Measurements from ENCODE around the gene SFMBT1.

Gene SFMBT1

GRCh38 chr3:53082736-53083135, 36.9 kb upstream of the SFMBT1 start:
- TF ChIP-seq SIN3A (IDR thresholded peaks at IDR 0.05; ENCODE audit: borderline replicate concordance, insufficient read depth, low read length) (no peak), REST (IDR thresholded peaks at IDR 0.05; ENCODE audit: insufficient read depth in 1 of 2, low read depth in 2 of 2, low read length in 2 of 2) (no peak), POLR2AphosphoS5 (IDR thresholded peaks at IDR 0.05; ENCODE audit: low read depth, low read length) (no peak), TAF1 (IDR thresholded peaks at IDR 0.05; ENCODE audit: borderline replicate concordance, insufficient read depth, low read length) (no peak), FOXP2 (optimal IDR thresholded peaks at IDR 0.05; ENCODE audit: borderline replicate concordance, extremely low read depth, extremely low read length, insufficient read depth) (no peak)

- TF ChIP-seq REST (IDR thresholded peaks at IDR 0.05; ENCODE audit: insufficient read depth in 1 of 2, low read depth in 2 of 2, low read length in 2 of 2) (no peak), TAF1 (IDR thresholded peaks at IDR 0.05; ENCODE audit: borderline replicate concordance, insufficient read depth, low read length) (no peak), FOXP2 (optimal IDR thresholded peaks at IDR 0.05; ENCODE audit: borderline replicate concordance, extremely low read depth, extremely low read length, insufficient read depth) (no peak), POLR2AphosphoS5 (IDR thresholded peaks at IDR 0.05; ENCODE audit: low read depth, low read length) (no peak), SIN3A (IDR thresholded peaks at IDR 0.05; ENCODE audit: borderline replicate concordance, insufficient read depth, low read length) (no peak)
Measured at GRCh38 chr3:53081318-53081717, 35.4 kb upstream of the SFMBT1 start.

- TF ChIP-seq POLR2AphosphoS5 (IDR thresholded peaks at IDR 0.05; ENCODE audit: low read depth, low read length): no peak
- no peak for TF ChIP-seq FOXP2 (optimal IDR thresholded peaks at IDR 0.05; ENCODE audit: borderline replicate concordance, extremely low read depth, extremely low read length, insufficient read depth)
- no peak for TF ChIP-seq TAF1 (IDR thresholded peaks at IDR 0.05; ENCODE audit: borderline replicate concordance, insufficient read depth, low read length)
- TF ChIP-seq REST (IDR thresholded peaks at IDR 0.05; ENCODE audit: insufficient read depth in 1 of 2, low read depth in 2 of 2, low read length in 2 of 2): no peak
- TF ChIP-seq SIN3A (IDR thresholded peaks at IDR 0.05; ENCODE audit: borderline replicate concordance, insufficient read depth, low read length): no peak
Measured at GRCh38 chr3:53080612-53081205, 34.8 kb upstream of the SFMBT1 start.

- TF ChIP-seq FOXP2 (optimal IDR thresholded peaks at IDR 0.05; ENCODE audit: borderline replicate concordance, extremely low read depth, extremely low read length, insufficient read depth) (no peak), REST (IDR thresholded peaks at IDR 0.05; ENCODE audit: insufficient read depth in 1 of 2, low read depth in 2 of 2, low read length in 2 of 2) (no peak), SIN3A (IDR thresholded peaks at IDR 0.05; ENCODE audit: borderline replicate concordance, insufficient read depth, low read length) (no peak), POLR2AphosphoS5 (IDR thresholded peaks at IDR 0.05; ENCODE audit: low read depth, low read length) (no peak), TAF1 (IDR thresholded peaks at IDR 0.05; ENCODE audit: borderline replicate concordance, insufficient read depth, low read length) (no peak)
Measured at GRCh38 chr3:53079791-53080555, 34.1 kb upstream of the SFMBT1 start.

Data from PFSK-1 (cell line).